AG04449 (cell line): ENCODE results near the gene SPDYE2B.
A peak's percentile ranks its signal among the peaks of the same experiment; 100 is the strongest.
"Not testable (repeated sequence)": the region's sequence is repeated elsewhere in the genome, so short reads cannot be mapped to it uniquely, and the experiment has no call there.

ENCODE experiments used
- CTCF ChIA-PET: fragments of 350-600 bp; formaldehyde crosslinking; extraction: SDS; loops from one replicate; lab custom pipeline; 2021; ENCODE audit warnings: antibody characterized with exemption; lab: Yijun Ruan, JAX
- POLR2A ChIA-PET: fragments of 400-600, 350-600 bp; formaldehyde crosslinking; extraction: SDS; loops from one replicate; lab custom pipeline; 2020; ENCODE audit warnings: antibody characterized with exemption, inconsistent platforms; lab: Yijun Ruan, JAX
- DNase-seq: peaks from one replicate; pipeline ENCODE4 v3.0.0-alpha.2; 2010; ENCODE audit warnings: low read depth, low spot score
- H3K4me3 ChIP-seq: 2 replicates; pipeline ENCODE4 v1.5.1; 2011; ENCODE audit warnings: low read depth, mild to moderate bottlenecking, control low read depth, low read length

Gene SPDYE2B

DNA sequence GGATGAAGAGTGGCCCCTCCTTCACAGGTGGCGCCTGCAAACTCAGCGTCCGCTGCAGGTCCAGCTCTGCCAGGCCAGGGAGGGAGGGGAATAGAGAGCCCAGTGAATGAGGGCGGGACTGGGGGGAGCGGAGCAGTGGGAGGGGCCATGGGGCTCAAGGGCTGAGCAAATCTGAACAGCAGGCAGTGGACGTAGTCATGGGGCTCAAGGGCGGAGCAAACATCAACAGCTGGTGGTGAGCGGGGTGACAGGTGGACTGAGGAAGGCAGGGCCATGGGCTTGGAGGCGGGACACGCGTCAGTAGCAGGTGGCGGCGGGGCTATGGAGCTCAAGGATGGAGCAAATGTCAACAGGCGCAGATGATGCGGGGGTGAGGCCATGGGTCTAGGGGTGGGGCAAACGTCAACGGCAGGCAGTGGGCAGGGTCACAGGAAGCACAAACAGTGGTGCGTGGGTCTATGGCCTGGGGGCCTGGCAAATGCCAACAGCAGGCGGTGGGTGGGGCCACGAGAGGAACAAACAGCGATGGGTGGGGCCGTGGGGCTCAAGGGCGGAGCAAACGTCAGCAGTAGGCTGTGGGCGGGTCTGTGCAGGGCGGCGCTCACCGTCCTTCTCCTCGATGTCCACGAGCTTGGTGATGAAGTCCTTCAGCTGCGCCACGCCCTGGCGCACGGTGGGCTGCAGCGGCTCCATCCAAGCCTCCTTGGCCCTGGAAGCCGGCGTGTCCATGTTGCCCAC is 38.3 kb downstream of the SPDYE2B start:
- H3K4me3 ChIP-seq, POLR2A ChIA-PET, DNase-seq, CTCF ChIA-PET: not testable (repeated sequence)

DNA sequence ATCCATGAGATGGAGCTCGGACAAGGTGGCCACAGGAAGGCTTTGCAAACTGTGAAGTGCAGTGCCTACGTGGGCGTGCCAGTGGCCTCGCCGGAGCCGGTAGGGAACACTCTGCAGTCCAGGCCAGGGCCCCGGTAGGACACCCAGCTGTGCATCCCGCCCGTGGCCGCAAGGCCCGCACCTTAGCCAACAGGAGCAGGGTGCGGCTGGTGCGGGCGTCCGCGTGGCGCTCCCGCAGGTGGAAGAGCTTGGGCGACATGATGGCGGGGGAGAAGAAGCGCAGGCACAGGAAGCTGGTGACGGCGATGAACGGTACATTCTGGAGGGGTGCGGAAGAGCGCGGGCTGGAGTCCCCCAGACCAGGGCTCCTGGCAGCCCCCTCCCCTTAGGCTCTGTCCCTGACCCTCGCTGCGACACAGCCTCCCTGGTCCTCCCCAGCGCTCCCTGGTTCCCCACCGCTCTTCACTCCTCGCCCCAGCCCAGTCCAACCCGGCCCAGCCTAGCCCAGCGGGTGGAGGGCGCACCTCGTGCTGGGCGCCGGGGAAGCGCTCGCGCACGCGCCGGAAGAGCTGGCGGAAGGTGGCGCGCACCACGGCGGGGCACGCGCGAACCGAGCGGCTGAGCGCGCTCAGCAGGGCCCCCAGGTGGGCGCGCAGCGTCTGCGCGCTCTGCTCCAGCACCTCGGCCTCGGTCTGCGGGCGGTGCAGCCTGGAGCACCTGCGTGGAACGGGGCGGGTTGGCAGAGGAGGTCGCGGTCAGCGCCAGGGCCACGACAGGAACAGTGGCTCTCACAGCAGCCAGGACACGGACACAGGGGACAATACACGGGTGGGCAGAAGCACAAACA is 39.5 kb downstream of the SPDYE2B start:
- peak overlapping the region; percentile 12; the same call in 1 of the 2 replicates for H3K4me3 ChIP-seq
- DNase-seq, CTCF ChIA-PET, POLR2A ChIA-PET: not testable (repeated sequence)

DNA sequence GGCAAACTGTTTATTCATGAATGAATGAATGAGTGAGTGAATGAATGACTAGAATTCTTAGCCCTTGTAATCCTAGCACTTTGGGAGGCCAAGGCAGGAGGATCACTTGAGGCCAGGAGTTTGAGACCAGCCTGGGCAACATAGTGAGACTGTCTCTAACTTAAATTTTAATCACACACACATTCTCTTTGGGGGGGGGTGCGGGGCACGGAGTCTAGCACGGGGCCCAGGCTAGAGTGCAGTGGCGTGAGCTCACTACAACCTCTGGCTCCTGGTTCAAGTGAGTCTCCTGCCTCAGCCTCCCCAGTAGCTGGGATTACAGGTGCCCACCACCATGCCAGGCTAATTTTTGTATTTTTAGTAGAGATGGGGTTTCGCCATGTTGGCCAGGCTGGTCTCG is 40.5 kb downstream of the SPDYE2B start:
- H3K4me3 ChIP-seq, DNase-seq, CTCF ChIA-PET, POLR2A ChIA-PET: not testable (repeated sequence)

DNA sequence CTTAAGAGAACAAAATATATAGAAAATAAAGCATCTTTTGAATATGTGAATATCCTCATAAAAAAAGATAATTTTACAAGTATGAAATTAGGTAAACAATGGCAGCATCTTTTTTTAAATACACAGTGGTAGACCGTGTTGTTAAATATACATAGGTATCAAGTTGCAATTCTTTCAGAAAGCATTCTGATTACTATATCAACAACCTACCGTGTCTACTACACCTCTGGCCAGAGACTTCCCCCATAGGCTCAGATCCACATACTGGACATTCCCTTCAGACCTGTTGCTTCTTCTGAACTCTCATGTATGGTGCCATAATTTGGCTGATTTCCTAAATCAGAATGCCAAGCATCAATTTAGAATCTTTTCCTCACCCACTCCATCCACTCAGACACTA is 43.9 kb downstream of the SPDYE2B start:
- POLR2A ChIA-PET, DNase-seq, H3K4me3 ChIP-seq, CTCF ChIA-PET: not testable (repeated sequence)

GRCh38 chr7:102695033-102695552 is 45.0 kb downstream of the SPDYE2B start:
- DNase-seq, POLR2A ChIA-PET, CTCF ChIA-PET, H3K4me3 ChIP-seq: not testable (repeated sequence)

GRCh38 chr7:102696009-102696408 is 45.9 kb downstream of the SPDYE2B start:
- H3K4me3 ChIP-seq, CTCF ChIA-PET, DNase-seq, POLR2A ChIA-PET: not testable (repeated sequence)

DNA sequence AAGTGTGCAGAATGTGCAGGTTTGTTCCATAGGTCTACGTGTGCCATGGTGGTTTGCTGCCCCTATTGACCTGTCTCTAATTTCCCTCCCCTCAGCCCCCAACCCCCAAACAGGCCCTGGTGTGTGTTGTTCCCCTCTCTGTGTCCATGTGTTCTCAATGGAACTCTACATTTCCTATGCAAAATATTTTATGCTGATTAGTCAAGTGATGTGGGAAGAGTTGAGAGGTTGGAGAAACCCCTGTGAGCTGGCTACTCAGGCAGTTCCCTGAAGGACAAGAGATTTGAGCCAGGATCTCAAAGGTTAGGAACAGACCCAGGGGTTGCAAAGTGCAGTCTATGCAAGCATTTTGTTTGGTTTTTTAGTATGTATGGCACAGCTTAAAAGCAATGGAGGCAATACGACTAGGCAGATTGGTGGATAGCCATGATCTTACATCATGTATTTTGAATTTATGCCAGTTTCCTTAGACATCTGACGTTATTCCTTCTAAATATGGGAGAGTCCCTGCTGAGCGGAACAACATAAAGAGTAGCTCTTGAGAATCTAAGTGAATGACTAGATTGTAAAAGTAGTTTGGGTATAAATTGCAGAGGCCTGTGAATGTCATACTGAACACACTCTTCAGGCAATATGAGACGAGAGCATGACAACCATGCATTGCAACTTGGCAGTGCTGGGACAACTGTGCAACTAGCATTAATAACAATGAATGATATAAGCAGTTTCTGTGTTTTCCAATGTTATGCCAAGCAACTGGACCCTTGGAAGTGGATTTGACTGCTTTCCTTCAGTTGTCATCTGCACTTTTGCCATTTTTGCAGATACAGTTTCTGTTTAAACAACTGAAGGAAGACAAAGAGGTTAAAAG is 47.8 kb downstream of the SPDYE2B start:
- POLR2A ChIA-PET, CTCF ChIA-PET, DNase-seq, H3K4me3 ChIP-seq: not testable (repeated sequence)

- CTCF ChIA-PET, POLR2A ChIA-PET, H3K4me3 ChIP-seq, DNase-seq: not testable (repeated sequence)
These were observed 49.0 kb downstream of the SPDYE2B start for GRCh38 chr7:102698962-102699750.
